IMR-90 (cell line): Measurements from ENCODE around the gene CMIP. TPM values are rescaled to one million over a fixed set of nuclear protein-coding genes. Genes with fewer than 3 reads are reported as not detected.
A peak's percentile ranks its signal among the peaks of the same experiment; 100 is the strongest.

Source experiments
- ATAC-seq: fragments of 200-7000 bp; cut with Tn5 transposase; 2 replicates; pipeline ENCODE4 v1.9.1; 2020; ENCODE audit warnings: low read depth, mild to moderate bottlenecking, moderate library complexity
- BruUV-seq: library from RNA; stranded (reverse); fragments of 400-500 nt; replicated peaks from 2 replicates; lab custom pipeline; 2021; lab: Mats Ljungman, UMichigan
- CTCF ChIA-PET: fragments of 300-600 bp; formaldehyde crosslinking; extraction: SDS; loops from one replicate; lab custom pipeline; 2021; ENCODE audit warnings: antibody characterized with exemption; lab: Yijun Ruan, JAX
- POLR2A ChIA-PET: fragments of 300-600 bp; sonication (Branson Sonifier 250); formaldehyde crosslinking; loops from one replicate; lab custom pipeline; 2022; ENCODE audit warnings: antibody characterized with exemption; ENCODE audit not compliant: unreplicated experiment; lab: Charles Lee
- DNase-seq: peaks from one replicate; pipeline ENCODE4 v3.0.0; 2013
- H2AFZ ChIP-seq: replicated peaks from 2 replicates; pipeline ENCODE3; 2013; ENCODE audit warnings: low read length, mild to moderate bottlenecking; ENCODE audit not compliant: poor library complexity
- H2AK5ac ChIP-seq: 2 replicates; pipeline ENCODE4 v1.6.1; 2013; ENCODE audit warnings: low read depth, low read length, inconsistent platforms
- H2AK9ac ChIP-seq: replicated peaks from 2 replicates; pipeline ENCODE3; 2013; ENCODE audit warnings: mild to moderate bottlenecking, low read depth, low read length, moderate library complexity; ENCODE audit not compliant: poor library complexity
- H2BK120ac ChIP-seq: 2 replicates; pipeline ENCODE4 v1.6.1; 2013; ENCODE audit warnings: low read depth, low read length, inconsistent platforms
- H2BK15ac ChIP-seq: 3 replicates; pipeline ENCODE4 v1.6.1; 2013; ENCODE audit warnings: low read depth, low read length, inconsistent platforms
- H2BK20ac ChIP-seq: 2 replicates; pipeline ENCODE4 v1.6.1; 2013; ENCODE audit warnings: low read depth, mild to moderate bottlenecking, inconsistent platforms, low read length, moderate library complexity
- H2BK5ac ChIP-seq: 2 replicates; pipeline ENCODE4 v1.6.1; 2013; ENCODE audit warnings: mild to moderate bottlenecking, low read depth, low read length, inconsistent platforms; ENCODE audit not compliant: poor library complexity, severe bottlenecking
- H3K14ac ChIP-seq: replicated peaks from 2 replicates; pipeline ENCODE4 v1.6.1; 2013; ENCODE audit warnings: low read depth, low read length, inconsistent platforms
- H3K18ac ChIP-seq: 2 replicates; pipeline ENCODE4 v1.6.1; 2013; ENCODE audit warnings: low read depth, low read length, control low read depth
- H3K23ac ChIP-seq: 2 replicates; pipeline ENCODE4 v1.6.1; 2013; ENCODE audit warnings: low read depth, low read length, inconsistent platforms
- H3K27ac ChIP-seq: 2 replicates; pipeline ENCODE4 v1.5.1; 2013; ENCODE audit warnings: mild to moderate bottlenecking, control low read depth, low read length; ENCODE audit not compliant: insufficient read depth
- H3K27me3 ChIP-seq: 2 replicates; pipeline ENCODE4 v1.6.1; 2013; ENCODE audit warnings: low read length; ENCODE audit not compliant: control insufficient read depth, insufficient read depth
- H3K36me3 ChIP-seq: 2 replicates; pipeline ENCODE4 v1.6.1; 2013; ENCODE audit warnings: low read length, mixed read lengths; ENCODE audit not compliant: control insufficient read depth, insufficient read depth
- H3K4ac ChIP-seq: 2 replicates; pipeline ENCODE4 v1.6.1; 2013; ENCODE audit warnings: low read depth, low read length, inconsistent platforms
- H3K4me1 ChIP-seq: 2 replicates; pipeline ENCODE4 v1.6.1; 2013; ENCODE audit warnings: low read length, mixed read lengths; ENCODE audit not compliant: control insufficient read depth, insufficient read depth
- H3K4me2 ChIP-seq: 2 replicates; pipeline ENCODE4 v1.6.1; 2013; ENCODE audit warnings: low read depth, mild to moderate bottlenecking, control low read depth, low read length, moderate library complexity
- H3K4me3 ChIP-seq: 2 replicates; pipeline ENCODE4 v1.5.1; 2013; ENCODE audit warnings: low read depth, mild to moderate bottlenecking, control low read depth, low read length, moderate library complexity; ENCODE audit not compliant: insufficient read depth
- H3K56ac ChIP-seq: 2 replicates; pipeline ENCODE4 v1.6.1; 2013; ENCODE audit warnings: low read length, inconsistent platforms; ENCODE audit not compliant: insufficient read depth; ENCODE audit errors: extremely low read depth
- H3K79me1 ChIP-seq, 2 experiments: 2 replicates each; pipeline ENCODE4 v1.6.1; 2013; ENCODE audit warnings: low read length in 2 of 2, inconsistent platforms in 1 of 2, low read depth in 1 of 2
- H3K9ac ChIP-seq: 2 replicates; pipeline ENCODE4 v1.6.1; 2013; ENCODE audit warnings: low read depth, low read length, control low read depth
- H3K9me1 ChIP-seq: 2 replicates; pipeline ENCODE4 v1.6.1; 2013; ENCODE audit warnings: low read length, inconsistent platforms; ENCODE audit not compliant: insufficient read depth
- H3K9me3 ChIP-seq: 2 replicates; pipeline ENCODE4 v1.6.1; 2013; ENCODE audit warnings: low read length; ENCODE audit not compliant: control insufficient read depth, insufficient read depth
- H4K20me1 ChIP-seq: 2 replicates; pipeline ENCODE4 v1.6.1; 2013; ENCODE audit warnings: low read length, inconsistent platforms; ENCODE audit not compliant: insufficient read depth
- H4K5ac ChIP-seq: 2 replicates; pipeline ENCODE4 v1.6.1; 2013; ENCODE audit warnings: mild to moderate bottlenecking, low read depth, low read length, control low read depth
- H4K8ac ChIP-seq, 2 experiments: 2 replicates each; pipeline ENCODE4 v1.6.1; 2013; ENCODE audit warnings: low read depth in 2 of 2, low read length in 2 of 2, control low read depth in 1 of 2, inconsistent platforms in 1 of 2
- H4K91ac ChIP-seq: 2 replicates; pipeline ENCODE4 v1.6.1; 2013; ENCODE audit warnings: low read depth, low read length, inconsistent platforms; ENCODE audit not compliant: insufficient read depth
- BHLHE40 ChIP-seq: fragments of 150-350 bp; IDR thresholded peaks from 2 replicates; pipeline ENCODE4 v1.6.1; 2016; ENCODE audit warnings: mild to moderate bottlenecking, low read depth, low read length
- CEBPB ChIP-seq: IDR thresholded peaks from 2 replicates; pipeline ENCODE4 v1.6.1; 2012; ENCODE audit warnings: low read depth, low read length, improper control_type of control experiment
- CHD1 ChIP-seq: IDR thresholded peaks from 2 replicates; pipeline ENCODE4 v1.6.1; 2012; ENCODE audit warnings: low read depth, low read length, improper control_type of control experiment
- FOS ChIP-seq: fragments of 150-350 bp; IDR thresholded peaks from 2 replicates; pipeline ENCODE4 v1.6.1; 2016; ENCODE audit warnings: low read depth, low read length
- MAFK ChIP-seq: IDR thresholded peaks from 2 replicates; pipeline ENCODE4 v1.6.1; 2012; ENCODE audit warnings: low read depth, low read length, improper control_type of control experiment
- MAZ ChIP-seq: IDR thresholded peaks from 2 replicates; pipeline ENCODE4 v1.6.1; 2012; ENCODE audit warnings: low read depth, mild to moderate bottlenecking, low read length, improper control_type of control experiment, moderate library complexity, borderline replicate concordance
- MXI1 ChIP-seq: IDR thresholded peaks from 2 replicates; pipeline ENCODE4 v1.6.1; 2012; ENCODE audit warnings: low read depth, mild to moderate bottlenecking, low read length, moderate library complexity, borderline replicate concordance
- NFE2L2 ChIP-seq: fragments of 150-350 bp; IDR thresholded peaks from 2 replicates; pipeline ENCODE4 v1.6.1; 2016; ENCODE audit warnings: low read depth, mild to moderate bottlenecking, low read length
- POLR2A ChIP-seq: IDR thresholded peaks from 2 replicates; pipeline ENCODE4 v1.6.1; 2012; ENCODE audit warnings: mild to moderate bottlenecking, low read depth, low read length
- RAD21 ChIP-seq: IDR thresholded peaks from 2 replicates; pipeline ENCODE4 v1.6.1; 2012; ENCODE audit warnings: low read length, improper control_type of control experiment
- RFX5 ChIP-seq: IDR thresholded peaks from 2 replicates; pipeline ENCODE4 v1.8.0; 2012; ENCODE audit warnings: low read depth, mild to moderate bottlenecking, low read length, moderate library complexity
- SMC3 ChIP-seq: fragments of 150-350 bp; IDR thresholded peaks from 2 replicates; pipeline ENCODE4 v1.6.1; 2016; ENCODE audit warnings: low read depth, mild to moderate bottlenecking, antibody characterized with exemption, low read length, moderate library complexity
- USF2 ChIP-seq: fragments of 150-350 bp; IDR thresholded peaks from 2 replicates; pipeline ENCODE4 v1.6.1; 2017; ENCODE audit warnings: mild to moderate bottlenecking, antibody characterized with exemption, low read length, low read depth
- WGBS, 2 experiments: methylation state at CpG; one replicate each; pipeline versions ENCODE4 v1.1.5 to v1.1.7; 2013; ENCODE audit warnings: missing lambda C conversion rate in 2 of 2; ENCODE audit not compliant: insufficient read length in 1 of 2; ENCODE audit errors: extremely low coverage in 2 of 2; 5-methylcytosine and 5-hydroxymethylcytosine counted together
- dilution Hi-C: fragments of 300-500 bp; cut with HindIII; formaldehyde crosslinking; loops from one replicate; pipeline ENCODE4 v1.14.3; 2018; ENCODE audit warnings: low sequenced_read_pairs; ENCODE audit not compliant: unreplicated experiment
- in situ Hi-C: fragments of 300-500 bp; cut with MboI; formaldehyde crosslinking; loops from 3 replicates; pipeline ENCODE4 v1.14.3; 2019; ENCODE audit warnings: low sequenced_read_pairs, inconsistent platforms, mixed read lengths
- intact Hi-C: fragments of 100-400 bp; cut with micrococcal nuclease; formaldehyde crosslinking; loops from 2 replicates; pipeline ENCODE4 v1.10.0; 2022
- polyA plus RNA-seq, 3 experiments: library from polyadenylated mRNA; depleted of rRNA; stranded (reverse); fragments of >200 nt; gene quantifications; 2 replicates each; pipeline ENCODE4 v1.2.3, GENCODE V29; 2012; ENCODE audit warnings: low replicate concordance in 1 of 3
- total RNA-seq: library from RNA; depleted of rRNA; stranded (reverse); fragments of >200 nt; gene quantifications from 2 replicates; pipeline ENCODE4 v1.2.3, GENCODE V29; 2012
- TF ChIP-seq, protein P1 (sequence below): conservative IDR thresholded peaks from 2 replicates; pipeline ENCODE4 v1.5.1; 2012; ENCODE audit warnings: mild to moderate bottlenecking, low read depth, low read length, improper control_type of control experiment
- TF ChIP-seq, protein P2 (sequence below): fragments of 150-350 bp; IDR thresholded peaks from 2 replicates; pipeline ENCODE4 v1.6.1; 2016; ENCODE audit warnings: low read depth, mild to moderate bottlenecking, low read length, moderate library complexity, borderline replicate concordance

The CMIP gene
- total and polyA plus RNA-seq, 2 of the 4 experiments (the other 2 are of a cell fraction): 3.2 to 11.6 TPM

DNA sequence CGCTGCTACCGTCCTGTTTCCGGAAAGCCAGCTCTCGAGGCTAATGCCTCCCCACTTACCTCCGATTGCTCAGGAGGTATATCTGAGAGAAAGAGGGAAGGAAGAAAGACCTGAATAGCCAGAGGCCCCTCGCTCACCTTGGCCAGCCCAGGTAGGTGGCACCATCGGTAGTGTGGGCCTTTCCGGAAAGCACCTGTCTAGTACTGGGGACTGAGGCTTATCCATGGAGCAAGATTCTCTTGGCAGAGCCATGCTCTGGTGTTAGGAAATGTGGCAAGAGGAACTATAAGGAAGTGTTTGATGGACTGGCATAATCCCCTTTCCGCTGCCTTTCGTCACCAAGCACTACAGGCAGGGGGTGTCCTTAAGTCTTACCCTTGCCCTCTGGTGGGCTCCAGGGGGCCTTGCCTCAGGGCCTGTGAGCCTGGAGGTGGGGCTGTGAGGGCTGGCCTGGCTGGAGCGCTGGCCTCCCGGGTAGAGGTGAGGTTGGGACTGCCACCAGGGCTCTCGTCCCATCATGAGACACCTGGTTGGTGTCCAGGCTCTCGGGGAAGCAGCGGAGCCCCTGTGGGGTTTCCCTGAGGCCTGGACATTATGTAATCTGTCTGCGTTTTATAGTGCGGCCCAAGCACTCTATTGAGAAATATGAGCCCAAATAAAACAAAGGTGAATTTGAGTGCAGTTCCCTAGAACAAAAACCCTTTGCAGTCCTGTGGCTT, 2.9 kb downstream of the CMIP start:
- intact Hi-C loops: loop anchor here (5.0 to 10.0 kb wide), 2 partner anchors 137 to 165 kb away; no protein-coding TSS in a partner anchor
- H2BK120ac ChIP-seq: no peak overlapping the region
- ATAC-seq: no peak
- DNase-seq: no peak
- 0 out of 2 replicates have a peak overlapping the region, but pooled peaks have one; percentile 59 for H3K23ac ChIP-seq
- in situ Hi-C loops: no loop called here
- H3K14ac ChIP-seq: no peak overlapping the region
- no peak overlapping the region for H3K9ac ChIP-seq
- H4K5ac ChIP-seq: no peak overlapping the region
- no peaks in the 10 kb centered on the region for H3K9me3 ChIP-seq
- peaks cover 8% of the 10 kb centered on the region; the same call in 1 of the 2 replicates for H3K27me3 ChIP-seq
- dilution Hi-C loops: no loop called here
- POLR2A ChIA-PET: no interaction called here
- no peak overlapping the region for H3K18ac ChIP-seq
- H4K8ac ChIP-seq: no peak overlapping the region
- no peak overlapping the region for H3K27ac ChIP-seq
- H2AFZ ChIP-seq: no peak overlapping the region
- no peak overlapping the region for H2BK20ac ChIP-seq
- no peak overlapping the region for H2BK15ac ChIP-seq
- no peak overlapping the region for H3K56ac ChIP-seq
- CTCF ChIA-PET: no interaction called here
- H2AK9ac ChIP-seq: peak overlapping the region; percentile 57
- peaks cover 27 to 73% of the 10 kb centered on the region in 2 experiments for H3K79me1 ChIP-seq
- H2BK5ac ChIP-seq: no peak overlapping the region
- no peaks in the 10 kb centered on the region for H3K9me1 ChIP-seq
- peaks cover 7% of the 10 kb centered on the region for H3K4me1 ChIP-seq
- WGBS, 2 experiments: 70% methylated on average over 5 of the region's 17 CpGs; no CpG with 5 or more reads in 1 of the 2 experiments
- H3K4ac ChIP-seq: peak overlapping the region; percentile 16; the same call in 1 of the 2 replicates
- peaks cover 63% of the 10 kb centered on the region for H4K20me1 ChIP-seq
- H4K91ac ChIP-seq: no peak overlapping the region
- no peaks in the 10 kb centered on the region for H3K36me3 ChIP-seq
- H3K4me2 ChIP-seq: peak overlapping the region; percentile 91; the same call in 1 of the 2 replicates
- H2AK5ac ChIP-seq: no peak overlapping the region
- no peak overlapping the region for H3K4me3 ChIP-seq
- BruUV-seq: no TSS peak
- TF ChIP-seq FOS: no peak
- TF ChIP-seq MAZ: no peak
- no peak for TF ChIP-seq BHLHE40
- TF ChIP-seq CEBPB: no peak
- TF ChIP-seq POLR2A: no peak
- TF ChIP-seq MAFK: no peak
- TF ChIP-seq USF2: no peak
- TF ChIP-seq RAD21: no peak
- TF ChIP-seq RFX5: no peak
- TF ChIP-seq CHD1: no peak
- no peak for TF ChIP-seq NFE2L2
- TF ChIP-seq SMC3: no peak
- TF ChIP-seq, protein P1, sequence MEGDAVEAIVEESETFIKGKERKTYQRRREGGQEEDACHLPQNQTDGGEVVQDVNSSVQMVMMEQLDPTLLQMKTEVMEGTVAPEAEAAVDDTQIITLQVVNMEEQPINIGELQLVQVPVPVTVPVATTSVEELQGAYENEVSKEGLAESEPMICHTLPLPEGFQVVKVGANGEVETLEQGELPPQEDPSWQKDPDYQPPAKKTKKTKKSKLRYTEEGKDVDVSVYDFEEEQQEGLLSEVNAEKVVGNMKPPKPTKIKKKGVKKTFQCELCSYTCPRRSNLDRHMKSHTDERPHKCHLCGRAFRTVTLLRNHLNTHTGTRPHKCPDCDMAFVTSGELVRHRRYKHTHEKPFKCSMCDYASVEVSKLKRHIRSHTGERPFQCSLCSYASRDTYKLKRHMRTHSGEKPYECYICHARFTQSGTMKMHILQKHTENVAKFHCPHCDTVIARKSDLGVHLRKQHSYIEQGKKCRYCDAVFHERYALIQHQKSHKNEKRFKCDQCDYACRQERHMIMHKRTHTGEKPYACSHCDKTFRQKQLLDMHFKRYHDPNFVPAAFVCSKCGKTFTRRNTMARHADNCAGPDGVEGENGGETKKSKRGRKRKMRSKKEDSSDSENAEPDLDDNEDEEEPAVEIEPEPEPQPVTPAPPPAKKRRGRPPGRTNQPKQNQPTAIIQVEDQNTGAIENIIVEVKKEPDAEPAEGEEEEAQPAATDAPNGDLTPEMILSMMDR: no peak
- no peak for TF ChIP-seq MXI1
- TF ChIP-seq, protein P2, sequence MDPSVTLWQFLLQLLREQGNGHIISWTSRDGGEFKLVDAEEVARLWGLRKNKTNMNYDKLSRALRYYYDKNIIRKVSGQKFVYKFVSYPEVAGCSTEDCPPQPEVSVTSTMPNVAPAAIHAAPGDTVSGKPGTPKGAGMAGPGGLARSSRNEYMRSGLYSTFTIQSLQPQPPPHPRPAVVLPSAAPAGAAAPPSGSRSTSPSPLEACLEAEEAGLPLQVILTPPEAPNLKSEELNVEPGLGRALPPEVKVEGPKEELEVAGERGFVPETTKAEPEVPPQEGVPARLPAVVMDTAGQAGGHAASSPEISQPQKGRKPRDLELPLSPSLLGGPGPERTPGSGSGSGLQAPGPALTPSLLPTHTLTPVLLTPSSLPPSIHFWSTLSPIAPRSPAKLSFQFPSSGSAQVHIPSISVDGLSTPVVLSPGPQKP: no peak
